ENCODE data around the gene PAPPA.

Gene PAPPA

GRCh38 chr9:116318468-116319374 lies 165.1 kb downstream of the PAPPA start:
- peak; percentile 71 for DNase-seq (ENCODE audit: low read depth)

- no peak for DNase-seq (ENCODE audit: low read depth)
These were observed 165.9 kb downstream of the PAPPA start for GRCh38 chr9:116319480-116319879.

- DNase-seq (ENCODE audit: low read depth): no peak
These were observed 166.7 kb downstream of the PAPPA start for GRCh38 chr9:116320290-116320689.

DNA sequence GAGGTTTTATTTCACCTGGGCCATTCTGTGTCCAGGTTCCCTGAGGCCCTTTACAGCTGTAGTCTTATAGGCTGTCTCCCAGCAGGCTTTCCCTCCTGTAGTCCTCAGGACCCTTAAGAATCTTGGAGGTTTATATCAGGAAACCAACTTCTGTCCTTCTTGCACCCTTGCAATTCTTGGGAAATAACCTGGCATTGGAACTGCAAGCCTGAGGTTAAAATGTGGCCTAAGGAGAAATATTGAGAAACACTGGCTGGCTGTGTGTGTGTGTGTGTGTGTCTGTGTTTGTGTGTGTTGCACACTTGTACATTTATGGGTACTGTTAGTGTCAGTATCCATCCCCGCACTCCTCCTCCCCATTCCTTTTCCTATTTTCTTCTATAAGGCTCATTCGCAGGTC lies 168.9 kb downstream of the PAPPA start:
- DNase-seq (ENCODE audit: low read depth): peak; percentile 73

GRCh38 chr9:116323012-116323411 lies 169.4 kb downstream of the PAPPA start:
- DNase-seq (ENCODE audit: low read depth): no peak

DNA sequence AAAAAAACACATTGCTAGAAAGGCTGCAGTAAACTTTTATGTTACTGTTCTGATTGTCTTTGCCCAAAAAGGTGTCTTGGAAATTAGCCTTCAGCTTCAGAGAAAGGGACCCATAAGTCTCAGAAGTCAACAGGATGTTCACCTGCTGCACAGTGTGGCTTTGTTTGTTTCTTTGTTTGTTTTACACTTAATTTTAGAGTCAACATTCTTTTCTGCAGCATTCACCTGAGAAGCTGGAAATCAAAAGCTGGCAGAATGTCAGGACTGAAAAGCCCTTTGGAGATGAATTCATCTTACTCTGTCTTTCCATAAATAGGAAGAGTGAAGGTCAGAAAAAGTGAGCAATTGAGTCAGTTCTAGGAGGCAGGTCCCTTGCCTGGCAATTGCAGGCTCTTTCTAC lies 170.0 kb downstream of the PAPPA start:
- no peak for DNase-seq (ENCODE audit: low read depth)

GRCh38 chr9:116325924-116326323 lies 172.3 kb downstream of the PAPPA start:
- DNase-seq (ENCODE audit: low read depth): no peak

DNA sequence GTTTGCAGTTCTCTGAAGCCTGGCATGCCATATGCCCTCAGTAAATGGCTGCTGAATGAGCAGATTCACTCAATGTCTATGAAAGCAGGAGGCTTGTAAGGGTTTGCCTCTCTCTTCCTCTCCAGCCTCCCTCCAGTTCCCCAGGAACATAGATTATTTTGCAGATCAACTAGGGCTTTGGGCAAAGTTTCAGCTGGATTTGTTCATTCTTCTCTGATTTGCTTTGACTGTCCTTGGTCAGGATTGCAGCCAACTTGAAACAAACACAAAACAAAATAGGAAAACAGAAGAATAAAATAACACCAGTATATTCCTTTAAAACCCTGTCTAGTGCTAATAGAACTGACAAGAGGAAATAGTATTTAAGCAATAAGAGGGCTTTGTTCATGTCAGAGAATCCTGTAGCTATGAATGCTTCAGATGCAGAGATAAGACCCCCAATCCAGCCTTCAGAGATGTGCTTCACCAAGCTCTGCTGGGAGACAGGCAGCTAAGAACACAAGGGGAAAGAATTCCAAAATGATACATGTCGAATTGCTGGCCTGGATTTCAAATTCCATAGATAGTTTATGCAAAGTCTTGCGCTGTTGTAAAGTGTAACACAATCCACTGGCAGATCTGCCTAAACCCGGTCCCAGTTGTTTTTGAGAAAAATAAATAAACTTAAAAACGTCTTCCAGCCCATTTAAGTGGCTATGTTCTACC lies 174.3 kb downstream of the PAPPA start:
- peak; percentile 53 for DNase-seq (ENCODE audit: low read depth)

- no peak for DNase-seq (ENCODE audit: low read depth)
These were observed 175.9 kb downstream of the PAPPA start for GRCh38 chr9:116329470-116329869.

DNA sequence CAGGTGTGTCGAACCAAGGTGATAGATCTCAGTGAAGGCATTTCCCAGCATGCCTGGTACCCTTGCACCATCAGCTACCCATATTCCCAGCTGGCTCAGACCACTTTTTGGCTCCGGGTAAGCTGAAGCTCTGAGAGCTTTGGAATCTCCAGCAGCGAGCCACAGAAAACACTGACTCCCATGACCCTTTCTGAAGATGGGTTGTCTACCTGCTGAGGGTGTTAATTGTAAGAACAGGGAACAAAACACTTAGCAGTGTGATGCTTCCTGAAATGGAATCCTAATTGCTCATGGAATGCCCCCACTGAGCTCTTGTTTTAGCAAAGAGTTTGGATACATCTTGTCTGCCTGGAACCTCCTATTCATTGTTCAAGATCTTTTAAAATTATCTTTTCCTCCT lies 177.7 kb downstream of the PAPPA start:
- no peak for DNase-seq (ENCODE audit: low read depth)

- no peak for DNase-seq (ENCODE audit: low read depth)
These were observed 178.5 kb downstream of the PAPPA start for GRCh38 chr9:116332090-116332489.

DNA sequence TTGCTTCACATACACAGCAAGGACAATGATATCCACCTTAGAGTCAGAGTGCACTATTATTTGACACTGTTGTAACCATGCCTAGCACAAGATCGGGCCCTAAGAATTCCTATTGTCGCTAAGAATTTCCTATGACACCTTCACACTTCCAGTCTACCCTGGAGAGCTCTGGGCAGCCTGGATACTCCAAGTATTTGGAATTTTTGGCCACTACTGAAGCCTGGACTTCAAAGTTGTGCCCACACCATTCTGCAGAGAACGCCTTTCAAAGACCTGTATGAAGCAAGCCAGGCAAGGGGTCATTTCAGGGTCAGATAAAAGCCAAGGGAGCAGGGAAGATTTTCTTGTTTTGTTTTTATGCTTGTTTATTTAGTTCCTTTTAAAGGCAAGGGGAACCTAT lies 179.7 kb downstream of the PAPPA start:
- DNase-seq (ENCODE audit: low read depth): peak; percentile 31

- no peak for DNase-seq (ENCODE audit: low read depth)
These were observed 181.1 kb downstream of the PAPPA start for GRCh38 chr9:116334546-116335150.

DNA sequence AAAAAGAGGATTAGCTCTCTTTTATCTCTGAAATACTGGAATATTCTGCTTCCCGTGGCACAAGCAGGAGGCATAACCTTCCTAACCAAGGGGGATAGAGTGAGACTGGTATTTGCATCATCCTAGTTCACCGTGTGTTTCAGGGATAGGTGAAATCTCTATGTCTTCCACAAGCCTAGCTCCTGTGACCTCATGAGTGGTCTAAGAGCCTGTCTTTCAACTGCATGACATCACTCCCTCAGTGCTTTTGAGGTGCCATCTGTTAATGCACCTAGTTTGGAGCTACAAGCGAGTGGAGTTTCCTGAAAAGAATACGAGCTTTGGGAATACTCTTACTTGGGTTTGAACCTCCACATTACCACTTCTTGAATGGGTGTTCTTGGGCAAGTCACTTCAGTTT lies 181.8 kb downstream of the PAPPA start:
- DNase-seq (ENCODE audit: low read depth): peak; percentile 29

GRCh38 chr9:116336133-116336862 lies 182.7 kb downstream of the PAPPA start:
- DNase-seq (ENCODE audit: low read depth): peak; percentile 97

GRCh38 chr9:116337015-116337414 lies 183.4 kb downstream of the PAPPA start:
- DNase-seq (ENCODE audit: low read depth): peak; percentile 95

GRCh38 chr9:116340270-116340669 lies 186.7 kb downstream of the PAPPA start:
- no peak for DNase-seq (ENCODE audit: low read depth)

DNA sequence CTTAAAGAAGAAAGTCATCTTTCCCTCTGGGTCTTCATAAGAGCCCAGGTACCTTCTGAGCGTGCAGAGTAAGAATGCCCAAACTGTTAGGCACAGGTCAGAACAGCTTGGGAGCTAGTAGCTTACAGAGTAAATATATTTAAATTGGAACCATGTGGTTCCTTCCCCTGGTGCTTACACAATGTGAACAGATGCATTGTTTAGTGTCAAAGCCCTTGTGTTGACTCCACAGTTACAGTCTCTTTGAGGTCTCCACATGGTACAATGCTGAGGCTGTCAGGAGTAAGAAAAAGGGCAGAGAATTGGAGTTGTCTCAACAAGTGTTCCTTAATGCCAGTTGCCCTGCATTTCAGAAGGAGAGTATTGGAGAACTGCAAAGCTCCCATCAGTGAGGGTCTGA lies 188.5 kb downstream of the PAPPA start:
- DNase-seq (ENCODE audit: low read depth): no peak

- no peak for DNase-seq (ENCODE audit: low read depth)
These were observed 189.3 kb downstream of the PAPPA start for GRCh38 chr9:116342941-116343340.

- DNase-seq (ENCODE audit: low read depth): no peak
These were observed 190.8 kb downstream of the PAPPA start for GRCh38 chr9:116344416-116344815.

DNA sequence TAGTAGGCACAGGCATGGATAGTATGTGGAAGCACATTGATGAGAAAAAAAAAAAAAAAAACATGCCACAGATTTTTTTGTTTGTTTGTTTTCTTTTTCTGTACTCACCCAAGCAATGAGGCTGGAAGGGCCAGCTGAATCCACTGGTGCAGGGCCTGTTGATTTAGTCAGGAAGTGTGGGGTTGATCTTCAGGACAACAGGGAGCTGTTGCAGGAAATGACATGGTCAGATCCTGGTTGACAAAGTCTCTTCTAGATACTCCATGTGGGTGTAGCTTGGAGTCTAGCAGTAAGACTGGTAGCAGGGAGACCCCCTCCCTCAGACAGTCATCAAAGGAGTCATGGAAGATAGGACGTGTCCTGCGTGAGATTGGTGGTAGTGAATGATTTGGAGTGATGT lies 191.8 kb downstream of the PAPPA start:
- DNase-seq (ENCODE audit: low read depth): no peak

DNA sequence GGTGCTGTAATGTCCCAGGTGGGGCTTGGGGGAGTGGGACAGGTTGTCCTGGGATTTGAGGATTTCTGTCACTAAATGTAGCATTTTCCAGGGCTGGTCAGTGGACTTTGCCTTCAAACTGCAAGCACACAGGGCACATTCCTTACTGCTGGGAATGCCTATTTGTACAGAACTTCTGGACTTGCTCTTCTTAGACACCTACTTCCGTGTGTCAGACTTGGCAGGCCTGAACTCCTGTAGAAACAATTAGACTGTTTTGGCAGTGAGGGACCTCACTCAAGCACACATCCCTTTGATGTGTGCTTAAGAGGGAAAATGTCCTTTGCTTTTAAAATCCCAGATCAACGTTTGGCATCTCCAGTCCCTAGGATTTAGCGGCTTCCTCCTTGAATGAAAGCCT lies 192.2 kb downstream of the PAPPA start:
- DNase-seq (ENCODE audit: low read depth): peak; percentile 21

Measured in amniotic epithelial cell (primary cell).